Hepatocyte (in vitro differentiated cells): ENCODE data around the gene MPZL1. TPM values are rescaled to one million over a fixed set of nuclear protein-coding genes. Genes with fewer than 3 reads are reported as not detected.

Source experiments
- DNase-seq: peaks from one replicate; pipeline ENCODE4 v3.0.0-alpha.2; 2016; ENCODE audit warnings: low spot score
- H2AFZ ChIP-seq: fragments of 200-600 bp; sonication (generic); 2 replicates; pipeline ENCODE4 v1.6.0; 2016; ENCODE audit warnings: antibody characterized with exemption, mild to moderate bottlenecking
- H3K27ac ChIP-seq: fragments of 200-600 bp; sonication (generic); 2 replicates; pipeline ENCODE4 v1.5.1; 2016; ENCODE audit warnings: mild to moderate bottlenecking
- H3K27me3 ChIP-seq: fragments of 200-600 bp; sonication (generic); 2 replicates; pipeline ENCODE4 v1.6.1; 2016
- H3K36me3 ChIP-seq: fragments of 200-600 bp; sonication (generic); replicated peaks from 2 replicates; pipeline ENCODE4 v1.5.1; 2016; ENCODE audit warnings: low read depth; ENCODE audit not compliant: insufficient read depth
- H3K4me1 ChIP-seq: fragments of 200-600 bp; sonication (generic); 2 replicates; pipeline ENCODE4 v1.5.1; 2016; ENCODE audit warnings: mild to moderate bottlenecking, moderate library complexity; ENCODE audit not compliant: insufficient read depth
- H3K4me2 ChIP-seq: fragments of 200-600 bp; sonication (generic); 2 replicates; pipeline ENCODE4 v1.6.0; 2016
- H3K4me3 ChIP-seq: fragments of 200-600 bp; sonication (generic); 2 replicates; pipeline ENCODE4 v1.5.1; 2016; ENCODE audit warnings: mild to moderate bottlenecking
- H3K79me2 ChIP-seq: fragments of 200-600 bp; sonication (generic); 2 replicates; pipeline ENCODE4 v1.6.0; 2017; ENCODE audit warnings: mild to moderate bottlenecking
- H3K9me2 ChIP-seq: fragments of 200-600 bp; sonication (generic); replicated peaks from 2 replicates; pipeline ENCODE4 v1.6.0; 2017; ENCODE audit warnings: mild to moderate bottlenecking; ENCODE audit not compliant: insufficient read depth
- H3K9me3 ChIP-seq: fragments of 200-600 bp; sonication (generic); 2 replicates; pipeline ENCODE4 v1.5.1; 2016; ENCODE audit warnings: low read depth, mild to moderate bottlenecking
- H4K20me1 ChIP-seq: fragments of 200-600 bp; sonication (generic); 2 replicates; pipeline ENCODE4 v1.6.0; 2016; ENCODE audit warnings: mild to moderate bottlenecking; ENCODE audit not compliant: insufficient read depth, poor library complexity, severe bottlenecking
- CTCF ChIP-seq: fragments of 200-600 bp; sonication (generic); IDR thresholded peaks from 2 replicates; pipeline ENCODE4 v1.5.1; 2016; ENCODE audit warnings: antibody characterized with exemption, mild to moderate bottlenecking; ENCODE audit not compliant: poor library complexity
- EZH2 ChIP-seq: fragments of 200-600 bp; sonication (generic); IDR thresholded peaks from 2 replicates; pipeline ENCODE4 v1.6.1; 2016; ENCODE audit warnings: antibody characterized with exemption, mild to moderate bottlenecking, borderline replicate concordance
- EZH2phosphoT487 ChIP-seq: fragments of 200-600 bp; sonication (generic); IDR thresholded peaks from one replicate; pipeline ENCODE4 v1.6.1; 2018; ENCODE audit warnings: antibody characterized with exemption, mild to moderate bottlenecking, low read depth, moderate library complexity; ENCODE audit not compliant: unreplicated experiment, severe bottlenecking
- whole genome bisulfite sequencing: methylation state at CpG from one replicate; pipeline ENCODE4 v1.1.6; 2016; ENCODE audit warnings: low lambda C conversion rate; ENCODE audit errors: missing lambda C conversion rate; 5-methylcytosine and 5-hydroxymethylcytosine counted together
- polyA plus RNA-seq: library from polyadenylated mRNA; unstranded; fragments of >200 nt; fragmentation: Nextera tagmentation; extraction: Ambion mirVana; gene quantifications from 2 replicates; pipeline ENCODE4 v1.2.1, GENCODE V29; 2016
- total RNA-seq: library from RNA; depleted of rRNA; stranded (reverse); fragments of >200 nt; gene quantifications from 2 replicates; pipeline ENCODE4 v1.2.3, GENCODE V29; 2014

MPZL1 gene
- total and polyA plus RNA-seq, 2 experiments from 2014 or later, result 176 to 245 TPM

- 75% methylated on average over 10 of the region's 10 CpGs for WGBS
- H3K79me2 ChIP-seq, result no peaks in the 10 kb centered on the region
- no peaks in the 10 kb centered on the region for H3K36me3 ChIP-seq
- no peaks in the 10 kb centered on the region for H3K9me3 ChIP-seq
- H3K4me1 ChIP-seq, result peaks cover 31% of the 10 kb centered on the region
- no peak for DNase-seq
- no peak overlapping the region for H3K4me3 ChIP-seq
- TF ChIP-seq CTCF (no peak), EZH2phosphoT487 (no peak), EZH2 (no peak)
- no peaks in the 10 kb centered on the region for H3K9me2 ChIP-seq
- H3K4me2 ChIP-seq, result no peak overlapping the region
- no peaks in the 10 kb centered on the region for H3K27me3 ChIP-seq
- no peak overlapping the region for H2AFZ ChIP-seq
- H4K20me1 ChIP-seq, result no peaks in the 10 kb centered on the region
- H3K27ac ChIP-seq, result peak overlapping the region; percentile 38
These were observed 74.3 kb downstream of the MPZL1 start for GRCh38 chr1:167795810-167796740.

- Histone ChIP-seq H3K4me2 (peak overlapping the region; percentile 32), H3K27ac (peak overlapping the region; percentile 38)
These were observed 75.2 kb downstream of the MPZL1 start for GRCh38 chr1:167797015-167797414.

GRCh38 chr1:167798952-167799351 is 77.2 kb downstream of the MPZL1 start:
- 40% methylated on average over 4 of the region's 4 CpGs for WGBS
- no peaks in the 10 kb centered on the region for H4K20me1 ChIP-seq
- H3K9me3 ChIP-seq, result no peaks in the 10 kb centered on the region
- TF ChIP-seq EZH2phosphoT487 (no peak), CTCF (no peak), EZH2 (no peak)
- H3K79me2 ChIP-seq, result no peaks in the 10 kb centered on the region
- no peaks in the 10 kb centered on the region for H3K36me3 ChIP-seq
- no peaks in the 10 kb centered on the region for H3K27me3 ChIP-seq
- no peaks in the 10 kb centered on the region for H3K9me2 ChIP-seq
- DNase-seq, result no peak
- peak overlapping the region; percentile 28 for H3K27ac ChIP-seq
- peak overlapping the region; percentile 9 for H3K4me2 ChIP-seq
- peaks cover 31% of the 10 kb centered on the region for H3K4me1 ChIP-seq
- H3K4me3 ChIP-seq, result no peak overlapping the region
- H2AFZ ChIP-seq, result no peak overlapping the region

More at GRCh38 chr1:167797015-167797414, 75.2 kb downstream of the MPZL1 start:
- Histone ChIP-seq H3K9me3 (no peaks in the 10 kb centered on the region), H4K20me1 (no peaks in the 10 kb centered on the region), H2AFZ (no peak overlapping the region), H3K79me2 (no peaks in the 10 kb centered on the region), H3K36me3 (no peaks in the 10 kb centered on the region), H3K4me3 (no peak overlapping the region), H3K4me1 (peaks cover 31% of the 10 kb centered on the region), H3K27me3 (no peaks in the 10 kb centered on the region), H3K9me2 (no peaks in the 10 kb centered on the region)
- TF ChIP-seq CTCF (no peak), EZH2 (no peak), EZH2phosphoT487 (no peak)
- WGBS, result 12% methylated on average over 2 of the region's 2 CpGs
- DNase-seq, result peak; percentile 73
